DLD1 (cell line): ENCODE results near the gene IL16.

Source experiments
- in situ Hi-C: cut with HindIII; loops from 2 replicates; pipeline ENCODE4 v1.10.0; 2017; ENCODE audit warnings: low sequenced_read_pairs

The IL16 gene

DNA sequence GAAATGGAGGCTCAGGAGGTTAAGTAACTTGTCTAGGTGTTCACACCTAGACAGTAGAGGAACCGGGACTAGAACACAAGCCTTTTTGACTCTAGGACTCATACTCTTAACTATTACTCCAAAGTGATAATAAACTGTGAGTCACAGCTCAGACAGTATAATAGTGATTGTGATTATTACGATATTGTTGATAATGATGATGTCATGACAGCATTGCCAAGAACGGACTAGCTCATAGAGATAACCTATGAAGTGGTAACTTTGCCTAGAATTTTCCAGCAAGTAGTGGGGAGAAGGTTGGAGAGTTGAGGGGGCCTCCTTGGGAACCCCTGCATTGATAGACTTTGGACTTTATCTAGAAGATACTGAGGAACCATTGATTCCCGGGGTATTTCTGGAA is 93.2 kb downstream of the IL16 start:
- in situ Hi-C loops, result no loop called here

DNA sequence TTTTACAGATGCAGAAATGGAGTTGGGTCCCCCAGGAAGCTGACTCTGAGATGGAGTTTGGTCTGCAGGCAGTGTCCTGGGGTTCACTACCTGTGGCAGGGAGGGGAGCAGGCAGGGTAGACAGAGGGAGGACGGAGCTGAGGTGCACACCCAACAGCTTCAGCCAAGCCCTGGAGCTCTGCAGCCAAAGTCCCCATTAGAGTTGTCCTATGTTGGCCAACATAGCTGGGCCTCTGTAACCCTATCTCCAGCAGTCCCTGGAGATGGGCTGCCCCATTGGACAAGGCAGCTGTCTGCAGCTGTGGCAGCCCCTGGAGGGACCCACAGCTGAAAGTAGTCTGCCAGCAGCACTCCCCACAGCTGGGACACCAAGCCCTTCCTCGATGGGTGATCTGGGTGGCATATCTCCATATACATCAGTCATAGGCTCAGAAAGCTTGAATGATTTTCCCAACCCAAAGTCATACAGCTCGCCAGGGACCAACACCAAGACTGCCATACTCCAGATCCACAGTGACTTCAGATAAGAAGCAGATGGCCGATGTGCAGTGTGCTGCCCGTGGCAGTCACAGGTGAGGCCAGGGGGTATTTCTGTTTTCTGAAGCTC is 95.3 kb downstream of the IL16 start:
- in situ Hi-C loops, result no loop called here

DNA sequence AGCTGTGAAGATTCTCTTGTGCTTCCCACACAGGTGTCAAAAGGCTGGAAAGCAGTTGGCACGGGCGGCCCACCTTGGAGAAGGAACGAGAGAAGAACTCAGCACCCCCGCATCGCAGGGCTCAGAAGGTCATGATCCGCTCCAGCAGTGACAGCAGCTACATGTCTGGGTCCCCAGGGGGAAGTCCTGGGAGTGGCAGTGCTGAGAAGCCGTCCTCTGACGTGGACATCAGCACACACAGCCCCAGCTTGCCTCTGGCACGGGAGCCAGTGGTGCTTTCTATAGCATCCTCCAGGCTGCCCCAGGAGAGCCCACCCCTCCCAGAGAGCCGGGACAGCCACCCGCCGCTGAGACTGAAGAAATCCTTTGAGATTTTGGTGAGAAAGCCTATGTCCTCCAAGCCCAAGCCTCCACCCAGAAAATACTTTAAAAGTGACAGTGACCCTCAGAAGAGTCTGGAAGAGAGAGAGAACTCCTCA is 95.9 kb downstream of the IL16 start:
- in situ Hi-C loops, result no loop called here

DNA sequence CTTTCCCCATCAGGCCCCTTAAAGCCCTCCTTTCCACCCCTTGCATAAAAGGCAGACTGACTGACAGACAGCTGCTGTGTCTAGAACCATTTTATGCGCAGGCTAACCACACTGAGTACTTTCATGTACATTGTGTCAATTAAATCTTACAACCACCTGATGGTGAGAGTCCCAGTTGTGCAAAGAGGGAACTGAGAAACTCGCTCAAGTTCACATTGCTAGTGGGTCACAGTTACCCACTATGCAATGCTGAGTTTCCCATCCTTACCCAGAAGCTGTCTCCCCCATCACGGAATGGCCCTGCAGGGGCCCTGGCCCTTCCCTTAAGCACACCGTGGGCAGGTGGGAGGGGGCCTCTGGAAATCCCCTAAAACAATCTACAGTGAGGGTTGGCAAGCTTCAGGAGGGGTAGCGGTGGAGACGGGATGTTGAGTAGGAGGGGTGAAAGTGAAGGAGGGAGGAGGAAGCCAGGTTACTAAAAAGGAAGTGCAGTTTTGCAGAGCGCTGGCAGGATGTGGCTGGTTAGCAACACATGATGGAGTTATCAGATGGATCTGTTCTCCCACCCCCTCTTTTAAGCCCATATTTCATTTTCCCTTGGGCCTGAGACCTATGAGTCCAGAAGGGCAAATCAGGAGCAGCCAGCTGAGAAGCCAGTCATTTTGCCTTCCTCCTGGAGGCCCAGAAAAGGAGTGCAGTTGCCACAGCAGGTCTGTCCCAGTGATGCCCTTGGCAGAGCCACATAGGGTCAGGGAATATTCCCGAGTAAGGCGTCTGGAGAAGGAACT is 97.2 kb downstream of the IL16 start:
- in situ Hi-C loops, result no loop called here

DNA sequence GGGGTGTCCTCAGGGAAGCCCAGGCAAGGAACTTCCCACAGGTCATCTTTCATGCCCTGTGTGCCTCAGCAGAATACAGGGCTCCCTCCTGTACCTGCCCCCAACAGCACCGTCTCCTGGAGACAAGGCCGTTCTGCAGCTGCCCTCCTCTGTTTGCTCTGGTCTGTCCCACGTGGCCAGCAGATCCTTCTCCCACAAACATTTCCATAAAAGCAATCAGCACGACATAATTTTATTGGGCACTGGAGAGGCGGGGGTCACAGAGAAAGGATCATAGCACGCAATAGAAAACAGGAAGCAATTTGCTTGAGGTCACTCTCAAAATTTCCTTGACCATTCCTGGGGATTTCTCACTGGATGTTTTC is 97.8 kb downstream of the IL16 start:
- in situ Hi-C loops, result no loop called here

DNA sequence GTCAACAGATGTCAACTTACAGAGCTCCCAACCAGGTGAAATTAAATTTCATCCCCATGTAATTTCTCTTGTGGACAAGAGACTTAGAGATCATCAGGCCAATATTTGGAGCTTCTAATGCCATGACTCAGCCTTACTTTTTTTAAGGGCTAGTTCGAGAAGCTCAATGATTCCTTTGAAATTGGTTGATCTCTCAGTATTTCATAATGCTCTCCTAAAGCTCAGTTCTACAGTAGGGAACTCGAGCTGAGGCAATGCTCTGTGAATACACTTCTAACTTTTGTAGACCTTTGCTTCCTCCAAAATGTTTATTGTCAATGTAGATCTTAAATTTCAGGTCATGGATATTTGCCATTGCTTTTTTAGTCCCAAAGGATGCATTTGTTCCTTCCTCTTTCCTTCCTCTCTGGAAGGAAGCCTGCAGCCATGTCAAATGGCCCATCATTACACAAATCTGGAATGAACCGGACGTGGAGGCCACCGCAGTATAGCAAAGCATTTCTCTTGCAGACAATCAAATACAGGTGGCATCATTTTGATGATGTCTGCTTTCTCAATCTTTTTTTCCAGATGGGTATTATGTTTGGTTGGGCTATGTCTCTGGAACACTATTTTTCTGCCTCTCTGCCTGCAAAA is 98.9 kb downstream of the IL16 start:
- in situ Hi-C loops, result no loop called here

DNA sequence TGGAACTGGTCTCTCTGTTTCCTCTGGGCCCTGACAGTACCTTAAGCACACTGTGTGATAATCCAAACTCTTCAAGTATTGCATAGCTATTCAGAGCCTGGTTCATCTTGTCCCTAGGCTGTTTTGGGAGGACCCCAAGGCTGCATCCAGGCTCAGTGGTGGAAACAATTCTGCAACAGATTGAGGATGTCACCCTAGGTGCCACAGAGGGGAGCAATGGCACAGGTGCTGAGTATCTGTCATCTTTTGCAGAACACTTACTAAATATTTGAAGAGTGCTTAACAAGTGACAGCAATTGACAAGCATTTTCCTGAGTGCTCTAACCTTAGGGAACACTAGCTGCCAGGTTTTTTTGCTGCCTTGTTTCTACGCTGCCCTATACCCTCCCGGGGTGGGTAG is 99.5 kb downstream of the IL16 start:
- in situ Hi-C loops, result no loop called here

DNA sequence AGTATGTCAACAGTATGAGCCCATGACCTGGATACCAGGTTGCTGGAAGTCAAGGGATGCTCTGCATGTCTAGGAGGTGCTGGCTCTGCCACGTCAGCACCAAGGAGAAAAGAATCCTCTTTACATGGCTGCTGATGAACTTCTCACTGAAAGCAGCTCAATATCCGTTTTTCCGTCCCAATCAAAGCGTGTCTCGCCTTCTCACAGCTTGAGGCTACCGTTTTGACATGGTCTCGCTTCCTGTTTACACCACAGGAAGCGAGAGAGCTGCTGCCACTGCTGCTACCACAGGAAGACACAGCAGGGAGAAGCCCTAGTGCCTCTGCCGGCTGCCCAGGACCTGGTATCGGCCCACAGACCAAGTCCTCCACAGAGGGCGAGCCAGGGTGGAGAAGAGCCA is 100.0 kb downstream of the IL16 start:
- in situ Hi-C loops, result no loop called here

DNA sequence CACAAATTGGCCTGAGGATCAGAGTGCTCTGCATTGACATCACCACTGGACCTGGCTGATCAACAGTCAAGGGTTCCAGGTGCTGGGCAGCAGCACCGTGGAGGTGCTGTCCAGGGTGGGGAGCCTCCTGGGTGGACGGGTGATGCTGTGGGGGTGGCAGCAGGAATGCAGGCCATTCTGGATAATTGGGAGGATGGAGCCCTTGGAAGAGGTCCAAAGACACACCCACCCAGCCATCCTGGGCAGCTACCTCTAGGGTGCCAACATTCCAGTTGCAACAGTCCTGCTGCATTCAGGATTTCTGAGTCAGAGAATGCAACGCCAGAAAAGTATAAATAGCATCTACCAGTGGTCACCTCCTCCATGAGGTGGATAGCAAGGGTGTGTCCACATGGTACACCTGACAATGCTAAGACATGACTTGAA is 100.5 kb downstream of the IL16 start:
- in situ Hi-C loops, result no loop called here

DNA sequence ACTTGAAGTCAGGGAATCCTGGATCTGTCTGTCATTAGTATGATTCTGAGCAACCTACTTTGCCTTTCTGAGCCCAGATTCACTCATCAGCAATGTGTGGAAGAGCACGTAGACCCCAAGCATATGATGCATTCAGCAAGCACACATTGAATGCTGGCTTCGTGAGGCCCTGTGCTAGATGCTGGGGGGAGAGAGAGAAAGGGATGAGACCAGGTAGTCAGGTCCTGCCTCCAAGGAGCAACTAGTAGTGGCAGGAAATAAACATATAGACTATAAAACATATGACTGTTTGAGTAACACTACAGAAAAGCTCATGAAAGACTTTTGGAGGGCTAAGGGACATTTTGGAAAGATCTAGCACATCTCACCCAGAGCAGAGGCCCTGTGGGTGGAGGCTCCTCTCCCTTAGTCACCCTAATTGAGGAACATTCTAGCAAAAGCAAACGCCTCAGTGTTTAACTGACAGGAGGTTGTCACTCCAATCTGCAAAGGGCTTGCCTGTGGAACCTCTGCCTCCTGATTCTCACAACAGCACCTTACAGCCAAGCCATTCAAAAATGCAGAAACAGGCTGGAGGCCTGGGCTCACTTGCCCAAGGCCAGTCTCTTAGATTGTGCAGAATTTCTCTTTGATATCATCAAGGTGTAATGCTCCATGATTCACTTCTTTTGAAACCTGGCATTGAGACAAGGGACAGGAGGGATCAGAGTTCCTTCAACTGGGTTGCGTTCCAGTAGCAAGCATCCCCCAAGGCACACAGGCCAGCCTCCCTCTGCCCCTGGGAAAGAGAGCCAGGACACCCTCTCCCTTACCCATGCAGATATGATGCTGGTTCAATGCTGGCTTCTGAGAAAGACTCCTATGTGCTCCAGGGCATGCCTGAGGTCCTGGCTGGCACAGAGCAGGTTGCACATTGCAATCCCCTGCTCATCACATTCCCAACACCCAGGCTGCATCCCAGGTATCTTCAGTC is 101.2 kb downstream of the IL16 start:
- in situ Hi-C loops, result no loop called here

DNA sequence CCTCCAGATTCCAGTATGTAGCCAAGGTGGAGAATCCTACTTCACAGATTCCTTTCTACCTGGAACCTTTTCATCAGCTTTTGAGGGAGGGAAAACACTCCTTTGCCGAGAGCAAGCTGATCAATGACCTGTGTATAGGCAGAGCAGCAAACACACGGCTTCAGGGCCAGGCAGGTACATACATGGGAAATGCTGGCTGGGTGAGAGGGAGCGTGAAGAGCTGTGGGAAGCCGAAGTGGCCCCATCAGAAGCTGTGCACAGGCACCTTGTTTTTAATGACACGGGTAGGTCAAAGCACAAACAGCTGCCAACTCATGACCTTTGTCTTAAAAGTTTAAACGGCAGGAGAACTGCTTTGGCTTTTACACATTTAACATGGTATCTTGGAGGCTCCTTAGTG is 101.9 kb downstream of the IL16 start:
- in situ Hi-C loops, result no loop called here

DNA sequence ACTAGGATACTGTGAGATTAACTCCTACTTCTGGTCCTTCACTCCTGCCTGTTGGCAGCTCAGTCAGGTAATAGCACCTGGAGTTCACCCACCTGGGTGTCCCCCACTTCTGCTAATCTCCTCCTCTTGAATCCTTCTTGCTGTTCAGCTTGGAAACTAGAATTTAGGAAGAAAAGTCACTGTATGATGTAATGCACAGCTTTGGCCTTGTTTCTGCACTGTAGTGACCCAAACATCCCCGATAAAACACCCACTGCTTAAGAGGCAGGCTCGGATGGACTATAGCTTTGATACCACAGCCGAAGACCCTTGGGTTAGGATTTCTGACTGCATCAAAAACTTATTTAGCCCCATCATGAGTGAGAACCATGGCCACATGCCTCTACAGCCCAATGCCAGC is 102.5 kb downstream of the IL16 start:
- in situ Hi-C loops, result no loop called here

DNA sequence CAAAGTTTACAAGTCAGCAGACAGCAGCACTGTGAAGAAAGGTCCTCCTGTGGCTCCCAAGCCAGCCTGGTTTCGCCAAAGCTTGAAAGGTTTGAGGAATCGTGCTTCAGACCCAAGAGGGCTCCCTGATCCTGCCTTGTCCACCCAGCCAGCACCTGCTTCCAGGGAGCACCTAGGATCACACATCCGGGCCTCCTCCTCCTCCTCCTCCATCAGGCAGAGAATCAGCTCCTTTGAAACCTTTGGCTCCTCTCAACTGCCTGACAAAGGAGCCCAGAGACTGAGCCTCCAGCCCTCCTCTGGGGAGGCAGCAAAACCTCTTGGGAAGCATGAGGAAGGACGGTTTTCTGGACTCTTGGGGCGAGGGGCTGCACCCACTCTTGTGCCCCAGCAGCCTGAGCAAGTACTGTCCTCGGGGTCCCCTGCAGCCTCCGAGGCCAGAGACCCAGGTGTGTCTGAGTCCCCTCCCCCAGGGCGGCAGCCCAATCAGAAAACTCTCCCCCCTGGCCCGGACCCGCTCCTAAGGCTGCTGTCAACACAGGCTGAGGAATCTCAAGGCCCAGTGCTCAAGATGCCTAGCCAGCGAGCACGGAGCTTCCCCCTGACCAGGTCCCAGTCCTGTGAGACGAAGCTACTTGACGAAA is 103.1 kb downstream of the IL16 start:
- in situ Hi-C loops, result no loop called here

DNA sequence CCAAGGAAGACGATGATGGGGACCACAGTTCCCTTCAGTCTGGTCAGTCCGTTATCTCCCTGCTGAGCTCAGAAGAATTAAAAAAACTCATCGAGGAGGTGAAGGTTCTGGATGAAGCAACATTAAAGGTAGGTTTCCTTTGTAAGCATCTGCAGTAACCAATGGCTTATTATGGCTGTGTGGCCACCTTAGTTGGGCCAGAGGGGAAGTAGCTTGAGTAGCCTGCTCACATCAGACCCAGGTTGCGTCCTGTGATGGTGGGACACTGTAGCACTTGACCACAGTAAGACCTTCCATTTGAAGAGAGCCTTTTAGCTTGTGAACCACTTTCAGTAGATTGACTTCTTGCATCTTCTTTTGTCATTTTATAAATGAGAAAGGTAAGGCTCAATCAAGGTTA is 104.7 kb downstream of the IL16 start:
- in situ Hi-C loops, result no loop called here

DNA sequence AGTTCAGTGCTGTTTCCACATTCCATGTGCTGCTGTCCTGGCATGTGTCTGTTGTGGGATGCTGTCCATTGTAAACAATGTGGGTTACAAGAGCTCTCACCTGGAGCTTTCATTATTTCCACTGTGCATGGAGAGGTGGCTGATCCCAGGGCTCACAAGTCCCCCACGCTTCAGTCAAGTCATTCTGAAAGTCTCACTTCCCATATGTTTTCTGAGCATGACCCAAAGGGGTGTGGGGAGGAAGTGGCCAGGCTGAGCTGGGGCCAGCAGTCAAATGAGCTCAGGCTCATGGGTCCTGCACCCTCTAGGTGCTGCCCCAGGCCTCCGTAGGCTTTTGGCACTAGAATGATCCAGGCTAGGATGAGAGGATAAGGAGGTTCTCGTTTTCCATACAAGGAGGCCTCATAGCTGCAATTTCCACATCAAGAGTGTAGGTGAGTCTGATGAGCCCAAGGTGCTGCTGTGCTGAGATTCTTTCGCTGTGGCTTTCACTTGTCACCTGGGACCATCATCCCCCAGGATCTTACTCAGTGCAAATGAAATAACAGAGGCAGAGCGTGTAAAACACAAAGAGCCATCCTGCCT is 105.2 kb downstream of the IL16 start:
- in situ Hi-C loops, result no loop called here

DNA sequence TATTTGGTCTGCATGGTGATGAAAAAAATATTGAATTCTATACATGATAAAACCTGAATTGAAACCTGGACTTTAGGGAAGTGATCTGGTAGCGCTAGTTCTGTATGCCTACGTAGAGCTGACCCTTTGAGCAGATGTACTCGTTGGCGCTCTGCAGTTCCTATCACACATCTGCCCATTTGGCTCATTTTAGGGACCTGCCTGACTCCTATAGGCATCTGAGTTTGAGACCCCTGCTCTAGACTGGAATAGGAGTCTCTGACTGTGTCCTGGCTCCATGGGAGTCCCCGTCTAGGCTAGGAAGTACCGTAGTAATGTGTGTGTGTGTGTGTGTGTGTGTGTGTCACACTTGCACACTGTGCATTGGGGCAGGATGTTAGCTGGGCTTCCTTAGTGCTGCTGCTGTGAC is 106.0 kb downstream of the IL16 start:
- in situ Hi-C loops, result no loop called here

DNA sequence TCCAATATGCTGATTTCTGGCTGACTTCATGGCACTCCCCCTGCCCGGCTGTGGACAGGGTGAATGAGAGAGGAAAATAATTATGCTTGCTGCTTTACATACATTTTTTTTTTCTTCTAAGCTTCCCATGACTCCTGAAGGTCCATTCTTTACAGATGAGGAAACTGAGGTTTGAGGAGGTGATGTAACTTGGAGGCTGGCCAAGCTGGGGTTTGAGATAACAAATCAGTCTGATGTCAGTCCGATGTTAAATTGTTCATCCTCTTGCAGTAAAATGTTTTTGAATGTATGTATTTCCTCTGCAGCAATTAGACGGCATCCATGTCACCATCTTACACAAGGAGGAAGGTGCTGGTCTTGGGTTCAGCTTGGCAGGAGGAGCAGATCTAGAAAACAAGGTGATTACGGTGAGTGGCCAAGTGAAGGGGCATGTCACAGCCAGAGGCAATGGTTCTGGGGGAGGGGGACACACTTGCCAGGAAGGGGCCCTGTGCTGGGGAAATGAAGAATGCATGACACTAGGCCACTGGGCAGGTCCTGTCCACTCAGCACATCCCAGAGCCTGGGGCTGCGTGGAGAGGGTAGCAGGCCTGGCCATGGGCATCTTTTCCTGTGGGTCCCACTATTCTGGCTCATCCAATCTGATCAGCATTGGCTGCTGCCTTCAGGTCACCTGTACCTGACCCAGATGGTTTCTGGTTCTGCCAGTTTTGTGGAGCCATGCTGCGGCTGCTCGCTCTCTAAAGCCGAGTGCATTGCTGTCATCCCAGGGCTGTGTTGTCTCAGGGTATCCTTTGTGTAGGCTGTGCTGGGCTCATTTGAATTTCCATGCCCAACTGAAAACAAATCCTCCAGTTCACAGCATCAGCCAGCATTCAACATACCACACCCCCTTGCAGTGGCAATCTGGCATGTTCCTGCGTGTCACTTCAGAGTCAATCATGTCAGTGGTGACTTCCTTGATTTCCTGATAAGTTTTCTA is 106.9 kb downstream of the IL16 start:
- in situ Hi-C loops, result no loop called here

DNA sequence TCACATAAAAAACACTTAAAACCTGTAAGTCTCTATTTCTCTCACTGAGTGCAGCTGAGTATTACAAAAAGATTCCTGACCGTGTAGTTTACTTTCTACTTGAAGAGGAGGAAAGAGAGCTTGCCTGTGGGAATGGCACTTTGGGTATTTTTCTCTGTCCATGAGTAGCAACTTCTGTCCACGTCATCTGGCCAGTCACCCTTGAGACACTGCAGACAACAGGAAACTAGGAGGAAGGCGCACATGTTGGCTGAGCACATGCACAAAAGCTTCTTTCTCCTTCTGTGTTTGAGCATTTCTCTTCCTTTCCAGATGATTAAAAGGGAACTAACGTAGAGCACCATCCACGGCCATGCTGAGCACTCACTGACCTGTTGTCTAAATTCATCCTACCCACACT is 107.5 kb downstream of the IL16 start:
- in situ Hi-C loops, result no loop called here

DNA sequence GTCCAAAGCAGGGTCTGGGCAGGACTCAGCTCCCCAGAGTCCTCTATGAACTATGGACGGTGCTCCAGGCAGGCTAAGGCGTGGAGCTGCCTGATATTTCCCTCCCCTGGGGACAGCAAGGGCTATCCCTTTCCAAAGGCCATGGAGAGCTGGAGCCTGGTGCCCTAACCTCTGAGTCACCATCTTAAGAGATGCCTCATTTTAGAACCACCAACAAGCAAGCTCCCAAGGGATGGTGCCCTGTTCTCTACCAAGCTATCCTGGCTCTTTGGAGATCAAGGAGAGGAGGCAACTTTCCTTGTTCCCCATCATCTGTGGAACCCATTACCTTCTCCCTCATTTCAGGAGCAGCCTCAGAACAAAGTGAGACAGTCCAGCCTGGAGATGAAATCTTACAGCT is 111.6 kb downstream of the IL16 start:
- in situ Hi-C loops, result no loop called here
